Measurements from ENCODE around the gene SEMA4B.

DNA sequence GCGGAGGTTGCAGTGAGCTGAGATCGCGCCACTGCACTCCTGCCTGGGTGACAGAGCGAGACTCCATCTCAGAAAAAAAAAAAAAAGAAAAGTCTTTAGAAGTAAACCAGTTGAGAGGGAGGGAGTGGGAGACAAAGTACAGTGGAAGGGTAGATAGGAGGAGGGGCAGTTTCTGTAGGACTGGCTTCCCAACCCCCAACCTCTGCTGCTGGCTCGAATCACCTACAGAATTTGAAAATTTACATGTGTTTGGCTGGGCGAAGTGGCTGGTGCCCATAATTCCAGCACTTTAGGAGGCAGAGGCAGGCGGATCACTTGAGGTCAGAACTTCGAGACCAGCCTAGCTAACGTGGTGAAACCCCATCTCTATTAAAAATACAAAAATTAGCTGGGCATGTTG, 24.1 kb upstream of the SEMA4B start:
- no peak for TF ChIP-seq EZH2phosphoT487 (IDR thresholded peaks at IDR 0.05; ENCODE audit: borderline replicate concordance)
- TF ChIP-seq, protein P1, sequence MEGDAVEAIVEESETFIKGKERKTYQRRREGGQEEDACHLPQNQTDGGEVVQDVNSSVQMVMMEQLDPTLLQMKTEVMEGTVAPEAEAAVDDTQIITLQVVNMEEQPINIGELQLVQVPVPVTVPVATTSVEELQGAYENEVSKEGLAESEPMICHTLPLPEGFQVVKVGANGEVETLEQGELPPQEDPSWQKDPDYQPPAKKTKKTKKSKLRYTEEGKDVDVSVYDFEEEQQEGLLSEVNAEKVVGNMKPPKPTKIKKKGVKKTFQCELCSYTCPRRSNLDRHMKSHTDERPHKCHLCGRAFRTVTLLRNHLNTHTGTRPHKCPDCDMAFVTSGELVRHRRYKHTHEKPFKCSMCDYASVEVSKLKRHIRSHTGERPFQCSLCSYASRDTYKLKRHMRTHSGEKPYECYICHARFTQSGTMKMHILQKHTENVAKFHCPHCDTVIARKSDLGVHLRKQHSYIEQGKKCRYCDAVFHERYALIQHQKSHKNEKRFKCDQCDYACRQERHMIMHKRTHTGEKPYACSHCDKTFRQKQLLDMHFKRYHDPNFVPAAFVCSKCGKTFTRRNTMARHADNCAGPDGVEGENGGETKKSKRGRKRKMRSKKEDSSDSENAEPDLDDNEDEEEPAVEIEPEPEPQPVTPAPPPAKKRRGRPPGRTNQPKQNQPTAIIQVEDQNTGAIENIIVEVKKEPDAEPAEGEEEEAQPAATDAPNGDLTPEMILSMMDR (conservative IDR thresholded peaks at IDR 0.05; ENCODE audit: low read length): no peak

All from Loucy (cell line).